Dedifferentiated amniotic fluid mesenchymal stem cell (primary cell): Measurements from ENCODE around the gene SCNN1G.
"Not testable (repeated sequence)": the region's sequence is repeated elsewhere in the genome, so short reads cannot be mapped to it uniquely, and the experiment has no call there.

Source experiments
- DNase-seq: peaks from one replicate; pipeline ENCODE4 v3.0.0-alpha.2; 2016; ENCODE audit errors: extremely low spot score

SCNN1G gene

DNA sequence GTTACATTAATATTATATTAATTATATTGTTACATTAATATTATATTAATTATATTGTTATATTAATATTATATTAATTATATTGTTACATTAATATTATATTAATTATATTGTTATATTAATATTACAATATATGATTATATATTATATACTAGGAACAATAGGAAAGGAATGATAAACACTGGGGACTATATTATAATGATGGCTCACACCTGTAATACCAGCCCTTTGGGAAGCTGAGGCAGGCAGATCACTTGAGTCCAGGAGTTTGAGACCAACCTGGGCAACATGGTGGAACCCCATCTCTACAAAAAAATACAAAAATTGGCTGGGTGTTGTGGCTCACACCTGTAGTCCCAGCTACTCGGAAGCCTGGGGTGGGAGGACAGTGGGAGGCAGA, 71.1 kb downstream of the SCNN1G start:
- not testable (repeated sequence) for DNase-seq

DNA sequence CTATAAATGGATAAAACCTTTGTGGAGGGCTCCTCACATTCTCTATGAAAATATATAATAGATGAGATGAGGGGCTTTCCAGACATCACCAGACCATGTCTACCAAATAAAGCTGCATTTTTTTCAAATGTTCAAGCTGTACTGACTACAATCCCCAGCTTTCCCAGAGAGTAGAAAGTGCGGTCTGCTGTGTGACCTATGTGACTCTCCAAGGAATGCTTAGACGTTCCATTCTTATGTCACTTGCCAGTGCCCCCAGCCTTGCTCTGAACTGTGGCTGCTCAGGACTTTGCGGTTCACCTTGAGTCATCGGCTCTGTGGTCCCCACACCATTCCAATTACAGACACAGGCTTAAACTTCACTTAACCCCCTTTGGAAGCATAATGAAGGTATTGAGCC, 71.8 kb downstream of the SCNN1G start:
- DNase-seq = no peak

DNA sequence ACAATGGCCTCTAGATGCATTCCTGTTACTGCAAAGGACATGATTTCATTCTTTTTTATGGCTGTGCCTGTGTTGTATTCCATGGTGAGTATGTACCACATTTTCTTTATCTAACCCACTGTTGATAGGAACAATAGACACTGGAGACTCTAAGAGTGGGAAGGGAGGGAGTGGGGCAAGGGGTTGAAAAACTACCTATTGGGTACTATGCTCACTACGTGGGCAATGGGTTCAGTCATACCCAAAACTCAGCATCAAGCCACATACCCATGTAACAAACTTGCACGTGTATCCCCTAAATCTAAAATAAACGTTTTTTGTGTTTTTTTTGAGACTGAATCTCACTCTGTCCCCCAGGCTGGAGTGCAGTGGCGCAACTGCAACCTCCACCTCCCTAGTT, 72.5 kb downstream of the SCNN1G start:
- no peak for DNase-seq

DNA sequence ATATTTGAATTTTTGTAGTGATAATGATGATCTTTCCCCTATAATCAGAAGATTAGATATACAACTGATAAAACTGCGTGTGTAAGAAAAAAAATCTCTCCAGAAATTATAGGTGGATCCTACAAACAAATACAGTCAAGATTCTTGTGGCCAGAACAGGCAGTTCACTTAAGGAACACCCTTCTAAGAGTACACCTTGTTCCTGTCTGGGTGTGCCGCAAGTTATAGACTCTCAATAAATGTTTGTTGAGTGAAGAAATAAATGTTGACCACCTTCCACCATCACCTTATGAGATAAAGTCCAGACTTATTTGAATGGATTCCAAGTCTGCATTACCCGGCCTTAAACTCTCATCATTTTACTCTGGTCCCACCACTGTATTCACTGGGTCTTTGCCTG, 73.9 kb downstream of the SCNN1G start:
- no peak for DNase-seq

DNA sequence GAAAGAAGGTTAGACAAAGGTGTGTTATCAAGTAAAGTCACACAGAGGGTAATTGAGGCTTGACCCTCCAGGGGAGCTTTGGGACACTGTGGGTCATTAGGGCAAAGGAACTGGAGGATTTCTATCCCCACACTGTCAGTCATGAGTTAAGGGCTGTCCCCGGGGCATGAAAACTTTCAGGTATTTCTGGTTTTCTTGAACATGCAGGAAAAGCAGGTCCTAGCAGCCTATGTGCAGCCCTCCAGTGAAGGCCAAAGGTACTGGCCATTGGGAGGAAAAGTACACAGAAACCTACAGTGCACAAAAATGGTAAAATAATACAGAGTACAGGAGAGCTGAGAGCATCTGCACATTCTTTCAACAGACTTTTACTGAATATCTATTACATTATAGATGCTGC, 75.1 kb downstream of the SCNN1G start:
- no peak for DNase-seq

DNA sequence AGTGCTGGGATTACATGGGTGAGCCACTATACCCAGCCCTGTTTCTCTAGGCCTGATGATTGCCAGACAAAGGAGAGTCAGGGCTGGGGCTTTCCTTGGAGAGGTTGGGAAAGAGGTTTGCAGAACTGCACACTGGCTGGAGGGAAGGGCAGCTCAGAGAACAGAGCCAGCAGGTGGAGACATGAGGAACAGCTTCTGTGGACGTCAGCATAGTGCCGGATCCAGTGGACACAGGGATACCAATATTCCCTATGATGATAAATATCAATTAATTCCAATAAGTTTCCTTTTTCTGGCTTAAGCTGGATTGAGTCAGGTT, 76.3 kb downstream of the SCNN1G start:
- no peak for DNase-seq
